Measurements from ENCODE around the gene TAX1BP3. TPM values are rescaled to one million over a fixed set of nuclear protein-coding genes. Genes with fewer than 3 reads are reported as not detected.

Gene TAX1BP3
- total RNA-seq, 1 experiment from 2014 or later: 147 TPM

DNA sequence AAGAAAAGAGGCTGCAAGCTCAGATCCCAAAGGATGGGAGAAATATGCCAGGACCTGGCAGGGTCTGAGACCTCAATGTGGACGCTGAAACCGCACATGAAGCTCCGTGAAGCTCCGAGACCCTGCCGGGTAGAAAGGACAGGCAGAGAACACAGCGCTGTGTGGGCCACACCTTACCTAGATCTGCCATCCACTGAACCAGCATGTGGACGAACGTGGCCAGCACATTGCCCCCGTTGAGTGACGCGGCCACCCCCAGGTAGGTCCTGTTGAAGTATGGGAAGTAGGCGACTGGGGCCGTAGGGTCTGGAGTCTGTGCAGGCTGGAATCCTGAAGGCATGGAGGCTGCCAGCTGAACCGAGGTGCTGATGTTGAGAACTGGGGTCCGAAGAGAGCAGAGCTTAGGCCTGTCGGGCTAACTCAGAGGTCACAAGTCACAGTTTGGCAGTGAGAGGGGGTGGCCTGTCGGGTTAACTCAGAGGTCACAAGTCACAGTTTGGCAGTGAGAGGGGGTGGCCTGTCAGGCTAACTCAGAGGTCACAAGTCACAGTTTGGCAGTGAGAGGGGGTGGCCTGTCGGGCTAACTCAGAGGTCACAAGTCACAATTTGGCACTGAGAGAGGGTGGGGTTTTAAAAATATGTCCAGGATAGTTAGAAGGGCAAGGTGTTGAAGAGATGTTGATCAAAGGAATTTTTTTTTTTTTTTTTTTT lies 53.1 kb downstream of the TAX1BP3 start:
- Mint-ChIP-seq H3K27me3 (ENCODE audit: insufficient read depth, unreplicated experiment) (no peaks in the 10 kb centered on the region), H3K36me3 (ENCODE audit: insufficient read depth, unreplicated experiment) (peaks cover 64% of the 10 kb centered on the region), H3K4me3 (ENCODE audit: unreplicated experiment) (no peak overlapping the region), H3K9me3 (ENCODE audit: unreplicated experiment) (no peaks in the 10 kb centered on the region), H3K4me1 (ENCODE audit: insufficient read depth, unreplicated experiment) (no peaks in the 10 kb centered on the region), H3K27ac (ENCODE audit: low read depth, unreplicated experiment) (no peak overlapping the region)
- DNase-seq (ENCODE audit: unreplicated experiment): no peak
- CTCF ChIA-PET: no interaction called here
- no TSS peak for BruUV-seq (replicated peaks)
- TF ChIP-seq, protein P1, sequence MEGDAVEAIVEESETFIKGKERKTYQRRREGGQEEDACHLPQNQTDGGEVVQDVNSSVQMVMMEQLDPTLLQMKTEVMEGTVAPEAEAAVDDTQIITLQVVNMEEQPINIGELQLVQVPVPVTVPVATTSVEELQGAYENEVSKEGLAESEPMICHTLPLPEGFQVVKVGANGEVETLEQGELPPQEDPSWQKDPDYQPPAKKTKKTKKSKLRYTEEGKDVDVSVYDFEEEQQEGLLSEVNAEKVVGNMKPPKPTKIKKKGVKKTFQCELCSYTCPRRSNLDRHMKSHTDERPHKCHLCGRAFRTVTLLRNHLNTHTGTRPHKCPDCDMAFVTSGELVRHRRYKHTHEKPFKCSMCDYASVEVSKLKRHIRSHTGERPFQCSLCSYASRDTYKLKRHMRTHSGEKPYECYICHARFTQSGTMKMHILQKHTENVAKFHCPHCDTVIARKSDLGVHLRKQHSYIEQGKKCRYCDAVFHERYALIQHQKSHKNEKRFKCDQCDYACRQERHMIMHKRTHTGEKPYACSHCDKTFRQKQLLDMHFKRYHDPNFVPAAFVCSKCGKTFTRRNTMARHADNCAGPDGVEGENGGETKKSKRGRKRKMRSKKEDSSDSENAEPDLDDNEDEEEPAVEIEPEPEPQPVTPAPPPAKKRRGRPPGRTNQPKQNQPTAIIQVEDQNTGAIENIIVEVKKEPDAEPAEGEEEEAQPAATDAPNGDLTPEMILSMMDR (IDR thresholded peaks at IDR 0.05; ENCODE audit: unreplicated experiment): no peak
- POLR2A ChIA-PET: no interaction called here
- intact Hi-C loops (cut with micrococcal nuclease): no loop called here

GRCh38 chr17:3613124-3613523 lies 55.3 kb downstream of the TAX1BP3 start:
- TF ChIP-seq, protein P1 (IDR thresholded peaks at IDR 0.05; ENCODE audit: unreplicated experiment): no peak
- Mint-ChIP-seq H3K9me3 (ENCODE audit: unreplicated experiment) (no peaks in the 10 kb centered on the region), H3K36me3 (ENCODE audit: insufficient read depth, unreplicated experiment) (peaks cover 55% of the 10 kb centered on the region), H3K27me3 (ENCODE audit: insufficient read depth, unreplicated experiment) (no peaks in the 10 kb centered on the region), H3K4me1 (ENCODE audit: insufficient read depth, unreplicated experiment) (no peaks in the 10 kb centered on the region), H3K4me3 (ENCODE audit: unreplicated experiment) (no peak overlapping the region), H3K27ac (ENCODE audit: low read depth, unreplicated experiment) (no peak overlapping the region)
- DNase-seq (ENCODE audit: unreplicated experiment): no peak
- no TSS peak for BruUV-seq (replicated peaks)
- intact Hi-C loops (cut with micrococcal nuclease): no loop called here
- ChIA-PET POLR2A (no interaction called here), CTCF (interaction anchor here (0.6 kb wide), 1 partner anchor 224 kb away, joined by 3 read pairs; no protein-coding TSS in a partner anchor)

Other genes starting within 250 kb of the TAX1BP3 start
- not detected in 2 replicates for gene OR1E2, start 234.7 kb downstream of the TAX1BP3 start, total RNA-seq (2022)
- not detected in 2 replicates for gene SPATA22, start 196.8 kb downstream of the TAX1BP3 start, total RNA-seq (2022)
- gene ASPA, start 192.6 kb downstream of the TAX1BP3 start, total RNA-seq (2022): 0.54 TPM in 2 replicates
- gene TRPV3, start 110.8 kb downstream of the TAX1BP3 start, total RNA-seq (2022): 4.4 and 5.4 TPM in 2 replicates
- gene TRPV1, start 59.2 kb downstream of the TAX1BP3 start, total RNA-seq (2022): 2.7 and 5.4 TPM in 2 replicates
- gene SHPK, start 32.3 kb downstream of the TAX1BP3 start, total RNA-seq (2022): 6.3 and 8.3 TPM in 2 replicates
- gene CTNS, start 31.8 kb downstream of the TAX1BP3 start, total RNA-seq (2022): 7.1 and 11.4 TPM in 2 replicates
- 72.2 and 78.5 TPM in 2 replicates for gene EMC6, start 234 bp upstream of the TAX1BP3 start, total RNA-seq (2022)
- 4.8 and 4.9 TPM in 2 replicates for gene P2RX5, start 27.6 kb upstream of the TAX1BP3 start, total RNA-seq (2022)
- 3.7 and 6.4 TPM in 2 replicates for gene HASPIN, start 55.3 kb upstream of the TAX1BP3 start, total RNA-seq (2022)
- 23.8 and 26.6 TPM in 2 replicates for gene ITGAE, start 132.6 kb upstream of the TAX1BP3 start, total RNA-seq (2022)
- gene NCBP3, start 177.7 kb upstream of the TAX1BP3 start, total RNA-seq (2022): 47.1 and 52.5 TPM in 2 replicates
- 3.8 and 4.3 TPM in 2 replicates for gene CAMKK1, start 224.5 kb upstream of the TAX1BP3 start, total RNA-seq (2022)
- not detected in 2 replicates for gene P2RX1, start 247.9 kb upstream of the TAX1BP3 start, total RNA-seq (2022)

All from MCF 10A (cell line).